ENCODE data around the gene HLA-DQB1. TPM values are rescaled to one million over a fixed set of nuclear protein-coding genes. Genes with fewer than 3 reads are reported as not detected.

HLA-DQB1 gene
- 0.12 and 0.16 TPM in 2 replicates for total RNA-seq

DNA sequence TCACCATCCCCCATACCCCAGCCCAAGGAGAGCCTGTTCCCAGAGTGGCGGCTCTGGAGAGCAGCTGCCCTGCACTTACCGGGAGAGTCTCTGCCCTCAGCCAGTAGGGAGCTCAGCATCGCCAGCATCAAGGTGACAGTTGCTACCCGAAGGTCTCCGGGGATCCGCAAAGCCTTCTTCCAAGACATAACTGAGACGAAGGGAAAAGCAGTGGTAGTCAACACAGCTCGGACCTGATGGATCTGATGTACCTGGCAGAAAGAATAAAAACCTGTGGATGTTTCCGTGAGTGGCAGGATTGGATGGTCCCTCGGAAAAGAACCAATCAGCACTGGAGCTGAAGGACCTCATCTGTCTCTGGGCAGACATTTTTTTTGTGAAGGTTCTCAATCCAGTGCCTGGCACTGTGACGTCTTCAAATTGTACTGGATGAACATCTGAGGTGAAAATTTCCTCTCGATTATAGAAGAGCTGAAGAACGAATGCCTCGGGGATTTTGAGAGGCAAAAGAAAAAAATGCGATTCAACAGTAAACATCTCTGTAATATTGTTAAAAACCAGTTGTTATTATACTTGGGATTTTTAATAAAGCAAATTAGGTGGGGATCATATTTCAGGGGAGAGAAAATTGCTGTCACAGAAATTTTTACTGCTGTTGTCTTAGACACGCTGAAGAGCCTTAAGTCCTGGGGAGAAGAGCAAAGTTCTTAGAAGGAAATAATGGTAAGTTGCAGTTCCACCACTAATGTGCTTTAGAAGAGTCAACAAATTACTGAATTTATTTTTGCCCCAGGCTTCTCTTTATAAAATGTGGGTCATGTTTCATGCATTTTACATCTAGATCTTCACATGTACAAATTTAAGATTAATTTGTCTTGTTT lies at the start of gene HLA-DQB1:
Gene HLA-DQB1 (minus strand): TSS at position 238 of the 881 bp plus-strand sequence. CDS start 50 bp downstream, at position 188.

DNA sequence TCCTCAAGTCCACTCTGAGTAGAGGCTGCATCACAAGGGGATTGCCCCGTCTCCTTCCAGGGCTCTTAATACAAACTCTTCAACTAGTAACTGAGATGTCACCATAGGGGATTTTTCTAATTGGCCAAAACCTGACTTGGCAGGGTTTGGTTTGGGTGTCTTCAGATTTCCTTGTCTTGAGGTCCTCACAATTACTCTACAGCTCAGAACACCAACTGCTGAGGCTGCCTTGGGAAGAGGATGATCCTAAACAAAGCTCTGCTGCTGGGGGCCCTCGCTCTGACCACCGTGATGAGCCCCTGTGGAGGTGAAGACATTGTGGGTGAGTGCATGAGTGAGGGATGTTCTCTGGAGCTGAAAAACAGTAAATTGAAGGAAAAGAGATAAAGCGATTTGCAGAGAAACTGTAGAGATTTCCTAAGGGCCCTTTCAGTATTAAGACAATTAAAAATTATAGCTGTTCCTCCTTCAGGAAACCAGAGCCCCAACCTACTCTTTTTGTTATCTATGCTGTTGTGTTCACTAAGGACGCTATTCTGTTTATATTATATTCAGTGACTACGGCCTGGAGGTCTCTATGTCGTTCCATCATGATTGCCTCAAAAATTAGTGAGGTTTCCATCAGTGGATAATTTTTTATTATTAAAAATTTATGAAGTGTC lies 29.1 kb downstream of the HLA-DQB1 start, which contains the start of gene HLA-DQA1:
Gene HLA-DQA1 (plus strand): TSS at position 188 of the 662 bp plus-strand sequence. CDS start 53 bp downstream, at position 241.

Other genes starting within 250 kb of the HLA-DQB1 start
- gene HLA-DRA, start 226.8 kb downstream of the HLA-DQB1 start, total RNA-seq, result 0.85 and 7.0 TPM in 2 replicates
- 0.49 TPM in 1 of 2 replicates, not detected in the other for gene HLA-DRB5, start 136.4 kb downstream of the HLA-DQB1 start, total RNA-seq
- gene HLA-DRB1, start 76.8 kb downstream of the HLA-DQB1 start, total RNA-seq, result 0.12 and 3.1 TPM in 2 replicates
- gene HLA-DQA1, start 29.3 kb downstream of the HLA-DQB1 start, total RNA-seq, result not detected in 2 replicates
- not detected in 2 replicates for gene HLA-DQA2, start 74.7 kb upstream of the HLA-DQB1 start, total RNA-seq
- not detected in 2 replicates for gene HLA-DQB2, start 96.9 kb upstream of the HLA-DQB1 start, total RNA-seq
- 0.32 TPM in 1 of 2 replicates, not detected in the other for gene HLA-DOB, start 150.3 kb upstream of the HLA-DQB1 start, total RNA-seq
- gene TAP2, start 172.1 kb upstream of the HLA-DQB1 start, total RNA-seq, result 15.1 and 19.8 TPM in 2 replicates
- 59.1 and 69.7 TPM in 2 replicates for gene PSMB8, start 177.4 kb upstream of the HLA-DQB1 start, total RNA-seq
- 65.0 and 67.2 TPM in 2 replicates for gene TAP1, start 187.0 kb upstream of the HLA-DQB1 start, total RNA-seq
- gene PSMB9, start 187.5 kb upstream of the HLA-DQB1 start, total RNA-seq, result 30.0 and 47.0 TPM in 2 replicates

Data from hair follicle dermal papilla cell (primary cell).